SKM-1 (cell line): ENCODE data around the gene NOXA1.
A peak's percentile ranks its signal among the peaks of the same experiment; 100 is the strongest.
"Not testable (repeated sequence)": the region's sequence is repeated elsewhere in the genome, so short reads cannot be mapped to it uniquely, and the experiment has no call there.

ENCODE experiments used
- DNase-seq: peaks from one replicate; lab custom pipeline; 2025; ENCODE audit not compliant: unreplicated experiment; lab: John Stamatoyannopoulos, UW

Gene NOXA1

GRCh38 chr9:137404961-137405567 lies 18.1 kb upstream of the NOXA1 start:
- DNase-seq = no peak

GRCh38 chr9:137405677-137406081 lies 17.5 kb upstream of the NOXA1 start:
- no peak for DNase-seq

GRCh38 chr9:137406085-137406760 lies 17.0 kb upstream of the NOXA1 start:
- DNase-seq = no peak

- no peak for DNase-seq
Measured at GRCh38 chr9:137406876-137407589, 16.2 kb upstream of the NOXA1 start.

- DNase-seq = no peak
Measured at GRCh38 chr9:137407590-137408300, 15.4 kb upstream of the NOXA1 start.

GRCh38 chr9:137408651-137409405 lies 14.4 kb upstream of the NOXA1 start:
- no peak for DNase-seq

GRCh38 chr9:137409515-137409914 lies 13.7 kb upstream of the NOXA1 start:
- no peak for DNase-seq

- not testable (repeated sequence) for DNase-seq
Measured at GRCh38 chr9:137410236-137410890, 12.8 kb upstream of the NOXA1 start.

- no peak for DNase-seq
Measured at GRCh38 chr9:137410891-137411249, 12.3 kb upstream of the NOXA1 start.

GRCh38 chr9:137411260-137411644 lies 11.9 kb upstream of the NOXA1 start:
- DNase-seq = no peak

GRCh38 chr9:137411645-137412380 lies 11.4 kb upstream of the NOXA1 start:
- DNase-seq = peak; percentile 15

GRCh38 chr9:137412431-137412830 lies 10.8 kb upstream of the NOXA1 start:
- DNase-seq = no peak

- DNase-seq = no peak
Measured at GRCh38 chr9:137415451-137415850, 7.7 kb upstream of the NOXA1 start.

- DNase-seq = no peak
Measured at GRCh38 chr9:137416006-137416562, 7.1 kb upstream of the NOXA1 start.

- DNase-seq = no peak
Measured at GRCh38 chr9:137416563-137417151, 6.5 kb upstream of the NOXA1 start.

GRCh38 chr9:137417161-137418021 lies 5.8 kb upstream of the NOXA1 start:
- DNase-seq = no peak

- DNase-seq = no peak
Measured at GRCh38 chr9:137421838-137422603, 1.2 kb upstream of the NOXA1 start.
